HepG2 (cell line): ENCODE results near the gene PRUNE1. TPM values are rescaled to one million over a fixed set of nuclear protein-coding genes. Genes with fewer than 3 reads are reported as not detected.

ENCODE experiments used
- ATAC-seq: fragments of 200-7000 bp; cut with Tn5 transposase; 3 replicates; pipeline ENCODE4 v1.9.1; 2020; ENCODE audit warnings: mild to moderate bottlenecking, moderate library complexity
- BruUV-seq: library from RNA; stranded (reverse); fragments of 400-500 nt; replicated peaks from 2 replicates; lab custom pipeline; 2021; lab: Mats Ljungman, UMichigan
- CTCF ChIA-PET: fragments of 300-600 bp; formaldehyde crosslinking; extraction: SDS; loops from one replicate; lab custom pipeline; 2021; ENCODE audit warnings: low total read pairs, inconsistent platforms, low intra/inter-chr PET ratio; lab: Yijun Ruan, JAX
- POLR2A ChIA-PET: fragments of 350-600 bp; sonication (Branson Sonifier 250); formaldehyde crosslinking; loops from one replicate; lab custom pipeline; 2020; ENCODE audit warnings: antibody characterized with exemption, inconsistent platforms; lab: Yijun Ruan, JAX
- DNase-seq: peaks from one replicate; pipeline ENCODE4 v3.0.0-alpha.2; 2015; ENCODE audit warnings: low spot score
- FAIRE-seq: peaks from 3 replicates; lab custom pipeline; 2011; peaks lifted over from hg19 to GRCh38; lab: Jason Lieb, UNC
- H2AFZ ChIP-seq: one replicate; pipeline ENCODE4 v1.6.1; 2011; ENCODE audit warnings: low read length, inconsistent platforms
- H3K27ac ChIP-seq: fragments of 300-600 bp; 3 replicates; pipeline ENCODE4 v1.8.0; 2011; ENCODE audit warnings: mixed run types, mild to moderate bottlenecking, mixed read lengths, low read length, inconsistent platforms; ENCODE audit not compliant: insufficient read depth; ENCODE audit errors: extremely low read length
- H3K27me3 ChIP-seq, 2 experiments: fragments of 200-600 bp in 1 of 2; 2 replicates in 1 of 2; 3 replicates in 1 of 2; pipeline versions ENCODE4 v1.6.0 to v1.8.0; 2011; ENCODE audit warnings: low read length in 2 of 2, mild to moderate bottlenecking in 2 of 2, moderate library complexity in 2 of 2, inconsistent platforms in 1 of 2; ENCODE audit not compliant: insufficient read depth in 2 of 2, control insufficient read depth in 1 of 2
- H3K36me3 ChIP-seq, 2 experiments: fragments of 200-600 bp in 1 of 2; replicated peaks in 1 of 2; 2 replicates in 1 of 2; 3 replicates in 1 of 2; pipeline versions ENCODE4 v1.5.1 to v1.8.0; 2011; ENCODE audit warnings: low read length in 2 of 2, inconsistent platforms in 1 of 2; ENCODE audit not compliant: insufficient read depth in 2 of 2, control insufficient read depth in 1 of 2
- H3K4me1 ChIP-seq: 2 replicates; pipeline ENCODE4 v1.5.1; 2012; ENCODE audit warnings: low read length, inconsistent platforms; ENCODE audit not compliant: insufficient read depth
- H3K4me2 ChIP-seq: 2 replicates; pipeline ENCODE4 v1.6.0; 2011; ENCODE audit warnings: low read depth, low read length, inconsistent platforms
- H3K4me3 ChIP-seq, 3 experiments: fragments of 200-600 bp in 1 of 3; sonication (generic), shearing (Covaris generic) in 1 of 3; replicated peaks in 1 of 3; 2 replicates each; pipeline ENCODE4 v1.5.1; 2011 to 2016; ENCODE audit warnings: low read length in 3 of 3, inconsistent platforms in 2 of 3, low read depth in 2 of 3, mild to moderate bottlenecking in 2 of 3, control low read depth in 1 of 3, mixed read lengths in 1 of 3; ENCODE audit not compliant: insufficient read depth in 1 of 3
- H3K79me2 ChIP-seq: one replicate; pipeline ENCODE4 v1.6.1; 2011; ENCODE audit warnings: low read length, inconsistent platforms; ENCODE audit not compliant: insufficient read depth
- H3K9ac ChIP-seq: 2 replicates; pipeline ENCODE4 v1.6.0; 2011; ENCODE audit warnings: mild to moderate bottlenecking, low read depth, low read length, inconsistent platforms; ENCODE audit not compliant: insufficient read depth
- H3K9me3 ChIP-seq: 2 replicates; pipeline ENCODE4 v1.5.1; 2012; ENCODE audit warnings: mild to moderate bottlenecking, low read length
- H4K20me1 ChIP-seq: 2 replicates; pipeline ENCODE4 v1.6.0; 2011; ENCODE audit warnings: inconsistent platforms, mild to moderate bottlenecking, low read length, moderate library complexity; ENCODE audit not compliant: insufficient read depth
- ATF7 ChIP-seq, 2 experiments: fragments of 450-650 bp in 1 of 2; sonication (generic) in 1 of 2; formaldehyde crosslinking in 1 of 2; IDR thresholded peaks; 2 replicates each; pipeline versions ENCODE4 v1.4.0 to v1.6.1; 2016 to 2020; ENCODE audit warnings: antibody characterized with exemption in 1 of 2, mild to moderate bottlenecking in 1 of 2, missing genetic modification reagents in 1 of 2
- CHCHD3 ChIP-seq: sonication (generic); formaldehyde crosslinking; IDR thresholded peaks from 2 replicates; pipeline ENCODE4 v1.8.0; 2022; ENCODE audit warnings: mild to moderate bottlenecking, missing genetic modification reagents, moderate library complexity
- FOSL2 ChIP-seq: sonication (generic); formaldehyde crosslinking; IDR thresholded peaks from 2 replicates; pipeline ENCODE4 v1.4.0; 2020; ENCODE audit warnings: missing genetic modification reagents
- FOXK1 ChIP-seq: sonication (generic); formaldehyde crosslinking; IDR thresholded peaks from 2 replicates; pipeline ENCODE4 v1.4.0; 2020; ENCODE audit warnings: low read depth, missing genetic modification reagents, borderline replicate concordance
- NFKBIZ ChIP-seq: IDR thresholded peaks from 2 replicates; pipeline ENCODE4 v1.6.1; 2018; ENCODE audit warnings: missing genetic modification reagents, missing compliant biosample characterization
- NPAS2 ChIP-seq: sonication (generic); formaldehyde crosslinking; IDR thresholded peaks from 2 replicates; pipeline ENCODE4 v1.8.0; 2022; ENCODE audit warnings: mild to moderate bottlenecking, missing genetic modification reagents, borderline replicate concordance
- RAD21 ChIP-seq: fragments of 450-650 bp; formaldehyde crosslinking; IDR thresholded peaks from 2 replicates; pipeline ENCODE4 v1.5.0; 2020; ENCODE audit warnings: mild to moderate bottlenecking
- SIX4 ChIP-seq: sonication (generic); formaldehyde crosslinking; IDR thresholded peaks from 2 replicates; pipeline ENCODE4 v1.4.0; 2020; ENCODE audit warnings: missing genetic modification reagents
- TBX3 ChIP-seq: fragments of 450-650 bp; IDR thresholded peaks from 2 replicates; pipeline ENCODE4 v1.6.1; 2017; ENCODE audit warnings: antibody characterized with exemption, mild to moderate bottlenecking, inconsistent platforms, borderline replicate concordance
- TEAD3 ChIP-seq: optimal IDR thresholded peaks from 2 replicates; pipeline ENCODE3; 2016; ENCODE audit warnings: borderline replicate concordance
- TP53 ChIP-seq: sonication (generic); formaldehyde crosslinking; conservative IDR thresholded peaks from 2 replicates; pipeline ENCODE4 v1.4.0; 2020; ENCODE audit warnings: missing genetic modification reagents
- ZBTB7A ChIP-seq: sonication (generic); formaldehyde crosslinking; IDR thresholded peaks from 2 replicates; pipeline ENCODE4 v1.8.0; 2022; ENCODE audit warnings: mild to moderate bottlenecking, missing genetic modification reagents
- ZFP82 ChIP-seq: sonication (generic); formaldehyde crosslinking; IDR thresholded peaks from 2 replicates; pipeline ENCODE4 v1.5.1; 2020; ENCODE audit warnings: mild to moderate bottlenecking, missing genetic modification reagents, borderline replicate concordance
- ZNF550 ChIP-seq: sonication (generic); formaldehyde crosslinking; IDR thresholded peaks from 2 replicates; pipeline ENCODE4 v1.4.0; 2020; ENCODE audit warnings: mild to moderate bottlenecking, missing genetic modification reagents, borderline replicate concordance
- ZNF687 ChIP-seq: sonication (generic); formaldehyde crosslinking; IDR thresholded peaks from 2 replicates; pipeline ENCODE4 v1.5.1; 2020; ENCODE audit warnings: mild to moderate bottlenecking, missing genetic modification reagents, moderate library complexity
- WGBS: methylation state at CpG from one replicate; pipeline ENCODE4 v1.1.6; 2017; ENCODE audit warnings: low lambda C conversion rate; 5-methylcytosine and 5-hydroxymethylcytosine counted together
- in situ Hi-C: cut with HindIII; loops from 2 replicates; pipeline ENCODE4 v1.10.0; 2017; ENCODE audit warnings: low pct_unique_long_range_greater_than_20kb; ENCODE audit not compliant: extremely low pct_ligation_motif_present
- intact Hi-C: fragments of 100-400 bp; cut with micrococcal nuclease; formaldehyde crosslinking; loops from one replicate; pipeline ENCODE4 v1.10.0; 2022; ENCODE audit not compliant: unreplicated experiment
- polyA plus RNA-seq, 8 experiments: library from polyadenylated mRNA; depleted of rRNA in 3 of 8; stranded (reverse) in 7 of 8; unstranded in 1 of 8; fragments of >200 nt; fragmentation: Illumina TruSeq in 4 of 8; extraction: Trizol in 4 of 8; gene quantifications; 2 replicates each; pipeline versions ENCODE4 v1.2.1 to v1.2.3, GENCODE V29; 2011 to 2016; ENCODE audit warnings: low read depth in 4 of 8, missing spikeins in 1 of 8, mixed read lengths in 1 of 8; ENCODE audit not compliant: insufficient read depth in 1 of 8
- total RNA-seq, 5 experiments: library from RNA; depleted of rRNA; stranded (reverse); fragments of >200 nt; fragmentation: Illumina TruSeq; extraction: Trizol; gene quantifications; 2 replicates each; pipeline ENCODE4 v1.2.3, GENCODE V29; 2016; ENCODE audit warnings: low read depth in 1 of 5
- TF ChIP-seq, protein P1 (sequence below): IDR thresholded peaks from 2 replicates; pipeline ENCODE4 v1.6.1; 2012; ENCODE audit warnings: inconsistent platforms
- TF ChIP-seq, protein P2 (sequence below): sonication (generic); formaldehyde crosslinking; IDR thresholded peaks from 2 replicates; pipeline ENCODE4 v1.5.0; 2020; ENCODE audit warnings: missing genetic modification reagents

PRUNE1 gene
- total and polyA plus RNA-seq, 2 of the 13 experiments (the other 11 are each of a cell fraction or from before 2014, with no cell fraction given): 19.0 to 31.9 TPM

- H3K4me2 ChIP-seq: no peak overlapping the region
- FAIRE-seq (no peak), DNase-seq (no peak), ATAC-seq (no peak)
- in situ Hi-C loops: no loop called here
- H3K9me3 ChIP-seq: no peaks in the 10 kb centered on the region
- no peaks in the 10 kb centered on the region for H4K20me1 ChIP-seq
- CTCF ChIA-PET: no interaction called here
- no peak overlapping the region for H3K27ac ChIP-seq
- H3K4me1 ChIP-seq: peaks cover 44% of the 10 kb centered on the region
- no TSS peak for BruUV-seq
- TF ChIP-seq CHCHD3 (no peak), ZNF687 (CRISPR knock-in tag) (peak; percentile 22; the same call in 1 of the 2 replicates), FOXK1 (no peak), NPAS2 (CRISPR knock-in tag) (no peak), RAD21 (no peak), TP53 (no peak), FOSL2 (peak; percentile 73), ZBTB7A (CRISPR knock-in tag) (no peak), TBX3 (0 out of 2 replicates have a peak, but pooled peaks have one; percentile 29), SIX4 (CRISPR knock-in tag) (peak; percentile 57; the same call in 1 of the 2 replicates), ZNF550 (no peak), ATF7 (IDR thresholded peaks at IDR 0.05) (peak; percentile 58; the same call in 1 of the 2 replicates), ATF7 (CRISPR knock-in tag; IDR thresholded peaks at IDR 0.05) (no peak), NFKBIZ (CRISPR knock-in tag) (no peak), TEAD3 (CRISPR knock-in tag) (peak; percentile 62), ZFP82 (CRISPR knock-in tag) (no peak)
- TF ChIP-seq, protein P1, sequence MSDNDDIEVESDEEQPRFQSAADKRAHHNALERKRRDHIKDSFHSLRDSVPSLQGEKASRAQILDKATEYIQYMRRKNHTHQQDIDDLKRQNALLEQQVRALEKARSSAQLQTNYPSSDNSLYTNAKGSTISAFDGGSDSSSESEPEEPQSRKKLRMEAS: 0 out of 2 replicates have a peak, but pooled peaks have one; percentile 19
- TF ChIP-seq, protein P2, sequence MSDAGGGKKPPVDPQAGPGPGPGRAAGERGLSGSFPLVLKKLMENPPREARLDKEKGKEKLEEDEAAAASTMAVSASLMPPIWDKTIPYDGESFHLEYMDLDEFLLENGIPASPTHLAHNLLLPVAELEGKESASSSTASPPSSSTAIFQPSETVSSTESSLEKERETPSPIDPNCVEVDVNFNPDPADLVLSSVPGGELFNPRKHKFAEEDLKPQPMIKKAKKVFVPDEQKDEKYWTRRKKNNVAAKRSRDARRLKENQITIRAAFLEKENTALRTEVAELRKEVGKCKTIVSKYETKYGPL (CRISPR knock-in tag): no peak
- no peak overlapping the region for H3K4me3 ChIP-seq
- 100% methylated on average over 1 of the region's 2 CpGs for WGBS
- no peak overlapping the region for H3K9ac ChIP-seq
- POLR2A ChIA-PET: interaction anchor here (0.8 to 2.4 kb wide), 4 partner anchors 11 to 269 kb away, joined by 3 to 10 read pairs (median 6); partner anchors contain the start of genes CERS2, MINDY1 and PSMD4
- H3K79me2 ChIP-seq: peaks cover 2% of the 10 kb centered on the region
- H3K27me3 ChIP-seq: no peaks in the 10 kb centered on the region
- intact Hi-C loops: no loop called here
- peaks cover 7 to 12% of the 10 kb centered on the region in 2 experiments; a peak in 2 of 5 replicates for H3K36me3 ChIP-seq
- H2AFZ ChIP-seq: no peak overlapping the region
These were observed 22.9 kb upstream of the PRUNE1 start for GRCh38 chr1:150985179-150985825.
